Endodermal cell (in vitro differentiated cells): ENCODE results near the gene CC2D1B. TPM values are rescaled to one million over a fixed set of nuclear protein-coding genes. Genes with fewer than 3 reads are reported as not detected.

Experiments
- DNase-seq: peaks from one replicate; pipeline ENCODE4 v3.0.0-alpha.2; 2017
- H3K27ac ChIP-seq: 2 replicates; pipeline ENCODE4 v1.5.1; 2013; ENCODE audit warnings: mild to moderate bottlenecking, low read depth, low read length, moderate library complexity
- H3K27me3 ChIP-seq: 2 replicates; pipeline ENCODE4 v1.6.1; 2013; ENCODE audit warnings: mild to moderate bottlenecking, low read length, moderate library complexity; ENCODE audit not compliant: insufficient read depth, control insufficient read depth, poor library complexity, severe bottlenecking
- H3K36me3 ChIP-seq: 2 replicates; pipeline ENCODE4 v1.7.0; 2013; ENCODE audit warnings: mild to moderate bottlenecking, low read length, moderate library complexity; ENCODE audit not compliant: control insufficient read depth, insufficient read depth
- H3K4me1 ChIP-seq: one replicate; pipeline ENCODE4 v1.7.0; 2013; ENCODE audit warnings: low read length; ENCODE audit not compliant: control insufficient read depth, insufficient read depth
- H3K4me3 ChIP-seq: 2 replicates; pipeline ENCODE4 v1.5.1; 2013; ENCODE audit warnings: mild to moderate bottlenecking, low read length, moderate library complexity
- H3K9ac ChIP-seq: 2 replicates; pipeline ENCODE4 v1.6.1; 2013; ENCODE audit warnings: mild to moderate bottlenecking, low read length, moderate library complexity; ENCODE audit not compliant: poor library complexity, severe bottlenecking; ENCODE audit errors: extremely low read depth
- H3K9me3 ChIP-seq: 2 replicates; pipeline ENCODE4 v1.6.1; 2013; ENCODE audit warnings: mild to moderate bottlenecking, low read length, moderate library complexity; ENCODE audit not compliant: control insufficient read depth
- H3K27ac Mint-ChIP-seq: 2 replicates; pipeline ENCODE4 v1.8.0; 2020; ENCODE audit warnings: mixed read lengths
- H3K27me3 Mint-ChIP-seq: 2 replicates; pipeline ENCODE4 v1.8.0; 2021; ENCODE audit warnings: mild to moderate bottlenecking, mixed read lengths; ENCODE audit not compliant: insufficient read depth
- H3K36me3 Mint-ChIP-seq: 2 replicates; pipeline ENCODE4 v1.8.0; 2020; ENCODE audit warnings: low read depth, mixed read lengths
- H3K4me1 Mint-ChIP-seq: 2 replicates; pipeline ENCODE4 v1.8.0; 2020; ENCODE audit warnings: mixed read lengths
- H3K4me3 Mint-ChIP-seq: 2 replicates; pipeline ENCODE4 v1.8.0; 2020; ENCODE audit warnings: mild to moderate bottlenecking, moderate library complexity, mixed read lengths
- H3K9me3 Mint-ChIP-seq: 2 replicates; pipeline ENCODE4 v1.8.0; 2020; ENCODE audit warnings: mild to moderate bottlenecking, mixed read lengths
- WGBS, 2 experiments: methylation state at CpG; one replicate each; pipeline versions ENCODE4 v1.1.5 to v1.1.7; 2013; ENCODE audit warnings: missing lambda C conversion rate in 2 of 2, mixed read lengths in 1 of 2; ENCODE audit not compliant: insufficient coverage in 1 of 2, insufficient read length in 1 of 2; 5-methylcytosine and 5-hydroxymethylcytosine counted together
- total RNA-seq, 2 donors: library from RNA; stranded (reverse); fragmentation: NEBNext Ultra II Directional in 1 of 2; extraction: Animal tissue kit (Norgen Biotek cat#: 25700) in 1 of 2; gene quantifications; 2 replicates in 1 of 2; 3 replicates in 1 of 2; pipeline ENCODE4 v1.2.1, GENCODE V29; 2021
- TF ChIP-seq, protein P1 (sequence below): fragments of 200-600 bp; sonication (generic); conservative IDR thresholded peaks from 2 replicates; pipeline ENCODE4 v1.5.0; 2021; ENCODE audit warnings: antibody characterized with exemption, mild to moderate bottlenecking

Gene CC2D1B
- total RNA-seq, 2 donors from 2014 or later, result 32.7 to 50.1 TPM

DNA sequence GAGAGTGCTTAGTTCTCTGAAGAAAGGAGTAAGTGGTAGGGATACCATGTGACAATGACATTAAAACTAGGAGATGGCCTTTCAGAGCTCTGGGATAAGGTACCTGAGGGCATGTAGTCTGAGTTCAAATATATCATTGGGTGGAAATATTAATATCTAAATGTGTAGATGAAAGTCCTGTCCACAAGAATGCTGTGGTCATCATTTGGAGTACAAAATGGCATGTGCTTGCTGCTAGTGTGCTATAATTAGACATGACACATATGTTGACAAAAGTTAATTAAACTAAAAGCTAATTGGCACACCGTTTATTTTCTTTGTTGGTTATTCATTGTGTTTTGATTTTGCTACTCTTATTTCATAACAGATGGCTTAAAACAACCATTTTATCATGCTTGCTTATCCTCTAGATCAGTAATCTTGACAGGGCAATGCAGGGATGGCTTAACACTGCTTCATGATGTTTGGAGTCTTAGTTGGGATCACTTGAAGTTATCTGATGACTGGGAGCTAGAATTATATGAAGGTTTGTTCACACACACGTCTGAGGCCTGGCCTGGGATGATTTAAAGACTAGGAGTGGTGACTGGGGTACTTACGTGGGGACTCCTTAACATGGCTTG is 31.0 kb downstream of the CC2D1B start:
- no peak overlapping the region for H3K9ac ChIP-seq
- peaks cover 37% of the 10 kb centered on the region for H3K36me3 Mint-ChIP-seq
- H3K9me3 Mint-ChIP-seq, result no peaks in the 10 kb centered on the region
- peaks cover 22% of the 10 kb centered on the region for H3K36me3 ChIP-seq
- no peaks in the 10 kb centered on the region for H3K4me1 Mint-ChIP-seq
- no peak overlapping the region for H3K4me3 ChIP-seq
- no peaks in the 10 kb centered on the region for H3K27me3 Mint-ChIP-seq
- no peaks in the 10 kb centered on the region for H3K4me1 ChIP-seq
- 86 to 95% methylated on average over 1 to 3 of the region's 3 CpGs for WGBS, 2 experiments
- H3K4me3 Mint-ChIP-seq, result no peak overlapping the region
- no peak for DNase-seq
- no peaks in the 10 kb centered on the region for H3K9me3 ChIP-seq
- TF ChIP-seq, protein P1, sequence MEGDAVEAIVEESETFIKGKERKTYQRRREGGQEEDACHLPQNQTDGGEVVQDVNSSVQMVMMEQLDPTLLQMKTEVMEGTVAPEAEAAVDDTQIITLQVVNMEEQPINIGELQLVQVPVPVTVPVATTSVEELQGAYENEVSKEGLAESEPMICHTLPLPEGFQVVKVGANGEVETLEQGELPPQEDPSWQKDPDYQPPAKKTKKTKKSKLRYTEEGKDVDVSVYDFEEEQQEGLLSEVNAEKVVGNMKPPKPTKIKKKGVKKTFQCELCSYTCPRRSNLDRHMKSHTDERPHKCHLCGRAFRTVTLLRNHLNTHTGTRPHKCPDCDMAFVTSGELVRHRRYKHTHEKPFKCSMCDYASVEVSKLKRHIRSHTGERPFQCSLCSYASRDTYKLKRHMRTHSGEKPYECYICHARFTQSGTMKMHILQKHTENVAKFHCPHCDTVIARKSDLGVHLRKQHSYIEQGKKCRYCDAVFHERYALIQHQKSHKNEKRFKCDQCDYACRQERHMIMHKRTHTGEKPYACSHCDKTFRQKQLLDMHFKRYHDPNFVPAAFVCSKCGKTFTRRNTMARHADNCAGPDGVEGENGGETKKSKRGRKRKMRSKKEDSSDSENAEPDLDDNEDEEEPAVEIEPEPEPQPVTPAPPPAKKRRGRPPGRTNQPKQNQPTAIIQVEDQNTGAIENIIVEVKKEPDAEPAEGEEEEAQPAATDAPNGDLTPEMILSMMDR, result no peak
- H3K27me3 ChIP-seq, result no peaks in the 10 kb centered on the region
- H3K27ac ChIP-seq, result no peak overlapping the region
- no peak overlapping the region for H3K27ac Mint-ChIP-seq

DNA sequence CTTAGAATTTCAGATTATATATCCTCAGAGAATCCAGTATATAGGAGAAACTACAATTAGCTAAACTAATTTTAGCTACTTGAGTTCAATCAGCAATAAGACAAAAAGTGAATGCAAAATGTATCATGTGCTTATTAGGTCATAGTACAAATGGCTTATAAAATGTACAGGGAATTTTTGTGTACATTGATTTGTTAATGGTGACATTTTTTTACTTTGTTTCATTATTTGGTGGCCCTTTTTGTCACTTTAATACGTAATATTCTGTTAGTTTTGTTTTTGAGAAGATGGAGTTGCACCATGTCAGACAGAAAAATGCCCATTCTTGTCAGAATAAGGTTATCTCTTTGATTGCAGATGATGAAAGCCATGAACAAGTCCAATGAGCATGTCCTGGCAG is 33.6 kb downstream of the CC2D1B start:
- Histone ChIP-seq H3K9ac (no peak overlapping the region), H3K4me3 (no peak overlapping the region), H3K9me3 (no peaks in the 10 kb centered on the region), H3K36me3 (peaks cover 11% of the 10 kb centered on the region), H3K27ac (no peak overlapping the region), H3K4me1 (no peaks in the 10 kb centered on the region), H3K27me3 (no peaks in the 10 kb centered on the region)
- WGBS, 2 experiments, result 89 to 100% methylated on average over 1 of the region's 1 CpG
- Mint-ChIP-seq H3K27ac (no peak overlapping the region), H3K36me3 (peaks cover 21% of the 10 kb centered on the region), H3K27me3 (no peaks in the 10 kb centered on the region), H3K4me3 (no peak overlapping the region), H3K9me3 (no peaks in the 10 kb centered on the region), H3K4me1 (peaks cover 5% of the 10 kb centered on the region)
- TF ChIP-seq, protein P1, result no peak
- DNase-seq, result no peak

DNA sequence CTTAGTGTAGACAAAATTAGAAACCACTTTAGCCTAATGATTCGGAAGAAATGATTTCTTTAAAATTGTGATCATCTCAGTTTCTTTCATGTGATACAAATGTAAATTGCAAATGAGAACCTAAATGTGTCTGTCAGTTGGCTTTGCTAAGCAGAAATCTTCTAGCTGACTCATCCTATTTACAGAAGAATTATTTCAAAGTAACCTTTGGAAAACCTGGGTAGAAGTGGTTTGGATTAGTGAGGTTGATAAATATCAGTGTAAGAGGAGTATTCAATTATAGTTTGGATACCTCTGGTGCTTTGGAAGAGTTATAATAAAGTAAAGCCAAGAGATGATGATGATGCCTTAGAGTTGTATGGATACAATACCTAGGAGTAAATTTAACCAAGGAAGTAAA is 37.4 kb downstream of the CC2D1B start:
- H3K27ac Mint-ChIP-seq, result no peak overlapping the region
- H3K4me1 ChIP-seq, result no peaks in the 10 kb centered on the region
- H3K9ac ChIP-seq, result no peak overlapping the region
- TF ChIP-seq, protein P1, result no peak
- H3K27me3 ChIP-seq, result no peaks in the 10 kb centered on the region
- no peaks in the 10 kb centered on the region for H3K9me3 Mint-ChIP-seq
- H3K27ac ChIP-seq, result no peak overlapping the region
- H3K9me3 ChIP-seq, result no peaks in the 10 kb centered on the region
- H3K4me3 ChIP-seq, result no peak overlapping the region
- peaks cover 11% of the 10 kb centered on the region for H3K4me1 Mint-ChIP-seq
- no peaks in the 10 kb centered on the region for H3K36me3 ChIP-seq
- peaks cover 20% of the 10 kb centered on the region for H3K36me3 Mint-ChIP-seq
- H3K4me3 Mint-ChIP-seq, result no peak overlapping the region
- 87 to 100% methylated on average over 1 of the region's 1 CpG for WGBS, 2 experiments
- H3K27me3 Mint-ChIP-seq, result no peaks in the 10 kb centered on the region
- no peak for DNase-seq
